ENCODE measurements around the gene MGARP. TPM values are rescaled to one million over a fixed set of nuclear protein-coding genes. Genes with fewer than 3 reads are reported as not detected.

MGARP gene
- total and polyA plus RNA-seq, 4 donors, result 0.09 to 0.17 (median 0.09) TPM; not detected in 1

GRCh38 chr4:139266208-139266582 lies 13.8 kb downstream of the MGARP start:
- Histone ChIP-seq H3K9me3 (ENCODE audit: control insufficient read depth in 4 of 4, low read length in 3 of 4) (no peaks in the 10 kb centered on the region), H3K4me3 (ENCODE audit: low read depth in 1 of 3, low read length in 3 of 3) (peak overlapping the region in 1 of 3 donors; percentile 49), H3K27ac (ENCODE audit: low read depth in 1 of 2, low read length in 2 of 2) (no peak overlapping the region), H3K36me3 (ENCODE audit: control insufficient read depth in 4 of 4, insufficient read depth in 3 of 4, low read depth in 1 of 4, low read length in 3 of 4) (no peaks in the 10 kb centered on the region), H3K9ac (ENCODE audit: low read depth in 1 of 2, low read length in 2 of 2) (no peak overlapping the region), H3K27me3 (ENCODE audit: control insufficient read depth in 4 of 4, insufficient read depth in 4 of 4, low read length in 3 of 4) (no peaks in the 10 kb centered on the region), H3K4me1 (ENCODE audit: control insufficient read depth in 4 of 4, insufficient read depth in 4 of 4, low read length in 3 of 4) (peaks cover 0 to 4% (median 2%) of the 10 kb centered on the region in 4 donors)
- no peak for TF ChIP-seq TAF1 (conservative IDR thresholded peaks at IDR 0.05)
- TF ChIP-seq ATF3 (IDR thresholded peaks at IDR 0.05), result no peak
- TF ChIP-seq HNF4G (IDR thresholded peaks at IDR 0.05), result no peak
- no peak for TF ChIP-seq FOXA1 (IDR thresholded peaks at IDR 0.05)
- no peak for TF ChIP-seq FOXA2 (IDR thresholded peaks at IDR 0.05)
- no peak for TF ChIP-seq RAD21 (IDR thresholded peaks at IDR 0.05)
- no peak for TF ChIP-seq YY1 (IDR thresholded peaks at IDR 0.05)
- no peak for TF ChIP-seq SP1 (IDR thresholded peaks at IDR 0.05)
- no peak for TF ChIP-seq RXRA (IDR thresholded peaks at IDR 0.05)
- TF ChIP-seq, protein P1, sequence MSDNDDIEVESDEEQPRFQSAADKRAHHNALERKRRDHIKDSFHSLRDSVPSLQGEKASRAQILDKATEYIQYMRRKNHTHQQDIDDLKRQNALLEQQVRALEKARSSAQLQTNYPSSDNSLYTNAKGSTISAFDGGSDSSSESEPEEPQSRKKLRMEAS (IDR thresholded peaks at IDR 0.05), result no peak
- TF ChIP-seq GABPA (IDR thresholded peaks at IDR 0.05 in 1 of 2, conservative IDR thresholded peaks at IDR 0.05 in 1 of 2), result no peak
- no peak for TF ChIP-seq EGR1 (IDR thresholded peaks at IDR 0.05; ENCODE audit: low read depth in 2 of 2)
- TF ChIP-seq JUND (IDR thresholded peaks at IDR 0.05), result no peak
- TF ChIP-seq, protein P2, sequence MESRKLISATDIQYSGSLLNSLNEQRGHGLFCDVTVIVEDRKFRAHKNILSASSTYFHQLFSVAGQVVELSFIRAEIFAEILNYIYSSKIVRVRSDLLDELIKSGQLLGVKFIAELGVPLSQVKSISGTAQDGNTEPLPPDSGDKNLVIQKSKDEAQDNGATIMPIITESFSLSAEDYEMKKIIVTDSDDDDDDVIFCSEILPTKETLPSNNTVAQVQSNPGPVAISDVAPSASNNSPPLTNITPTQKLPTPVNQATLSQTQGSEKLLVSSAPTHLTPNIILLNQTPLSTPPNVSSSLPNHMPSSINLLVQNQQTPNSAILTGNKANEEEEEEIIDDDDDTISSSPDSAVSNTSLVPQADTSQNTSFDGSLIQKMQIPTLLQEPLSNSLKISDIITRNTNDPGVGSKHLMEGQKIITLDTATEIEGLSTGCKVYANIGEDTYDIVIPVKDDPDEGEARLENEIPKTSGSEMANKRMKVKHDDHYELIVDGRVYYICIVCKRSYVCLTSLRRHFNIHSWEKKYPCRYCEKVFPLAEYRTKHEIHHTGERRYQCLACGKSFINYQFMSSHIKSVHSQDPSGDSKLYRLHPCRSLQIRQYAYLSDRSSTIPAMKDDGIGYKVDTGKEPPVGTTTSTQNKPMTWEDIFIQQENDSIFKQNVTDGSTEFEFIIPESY (IDR thresholded peaks at IDR 0.05), result no peak
- TF ChIP-seq, protein P3, sequence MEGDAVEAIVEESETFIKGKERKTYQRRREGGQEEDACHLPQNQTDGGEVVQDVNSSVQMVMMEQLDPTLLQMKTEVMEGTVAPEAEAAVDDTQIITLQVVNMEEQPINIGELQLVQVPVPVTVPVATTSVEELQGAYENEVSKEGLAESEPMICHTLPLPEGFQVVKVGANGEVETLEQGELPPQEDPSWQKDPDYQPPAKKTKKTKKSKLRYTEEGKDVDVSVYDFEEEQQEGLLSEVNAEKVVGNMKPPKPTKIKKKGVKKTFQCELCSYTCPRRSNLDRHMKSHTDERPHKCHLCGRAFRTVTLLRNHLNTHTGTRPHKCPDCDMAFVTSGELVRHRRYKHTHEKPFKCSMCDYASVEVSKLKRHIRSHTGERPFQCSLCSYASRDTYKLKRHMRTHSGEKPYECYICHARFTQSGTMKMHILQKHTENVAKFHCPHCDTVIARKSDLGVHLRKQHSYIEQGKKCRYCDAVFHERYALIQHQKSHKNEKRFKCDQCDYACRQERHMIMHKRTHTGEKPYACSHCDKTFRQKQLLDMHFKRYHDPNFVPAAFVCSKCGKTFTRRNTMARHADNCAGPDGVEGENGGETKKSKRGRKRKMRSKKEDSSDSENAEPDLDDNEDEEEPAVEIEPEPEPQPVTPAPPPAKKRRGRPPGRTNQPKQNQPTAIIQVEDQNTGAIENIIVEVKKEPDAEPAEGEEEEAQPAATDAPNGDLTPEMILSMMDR (IDR thresholded peaks at IDR 0.05; ENCODE audit: low read depth, low read length, missing input control), result no peak
- TF ChIP-seq REST (IDR thresholded peaks at IDR 0.05), result no peak
- TF ChIP-seq NR2F2 (IDR thresholded peaks at IDR 0.05), result no peak
- no peak for TF ChIP-seq HNF4A (conservative IDR thresholded peaks at IDR 0.05)
- 11% methylated on average over 1 of the region's 1 CpG for WGBS
- DNase-seq (ENCODE audit: low spot score), result no peak
